ENCODE results near the gene SEC23IP. TPM values are rescaled to one million over a fixed set of nuclear protein-coding genes. Genes with fewer than 3 reads are reported as not detected.

SEC23IP gene
- total RNA-seq, 2 experiments from 2014 or later: 79.8 to 88.6 TPM

Other genes starting within 250 kb of the SEC23IP start
- 10 to 100 TPM; 15.3 to 17.5 TPM for gene BAG3, start 241.3 kb upstream of the SEC23IP start, total RNA-seq
- gene INPP5F, start 166.7 kb upstream of the SEC23IP start, total RNA-seq: 10 to 100 TPM; 19.1 to 20.2 TPM
- 100 to 1,000 TPM; 120 to 121 TPM for gene MCMBP, start 19.9 kb upstream of the SEC23IP start, total RNA-seq